ENCODE measurements around the gene MX1. TPM values are rescaled to one million over a fixed set of nuclear protein-coding genes. Genes with fewer than 3 reads are reported as not detected.

MX1 gene
- total and polyA plus RNA-seq, 2 experiments from 2014 or later: 2.1 to 6.5 TPM

- H3K36me3 Mint-ChIP-seq (ENCODE audit: low read depth): no peaks in the 10 kb centered on the region; the same call in 2 of the 3 replicates
- TF ChIP-seq STAT1 (IDR thresholded peaks at IDR 0.05; ENCODE audit: unreplicated experiment) (no peak), REST (IDR thresholded peaks at IDR 0.05; ENCODE audit: unreplicated experiment) (peak; percentile 17), ZNF331 (CRISPR knock-in tag; IDR thresholded peaks at IDR 0.05; ENCODE audit: low read depth) (no peak)
- H3K79me2 ChIP-seq (replicated peaks; ENCODE audit: insufficient read depth): no peaks in the 10 kb centered on the region
Measured at GRCh38 chr21:41490330-41490729, 64.3 kb downstream of the MX1 start.

DNA sequence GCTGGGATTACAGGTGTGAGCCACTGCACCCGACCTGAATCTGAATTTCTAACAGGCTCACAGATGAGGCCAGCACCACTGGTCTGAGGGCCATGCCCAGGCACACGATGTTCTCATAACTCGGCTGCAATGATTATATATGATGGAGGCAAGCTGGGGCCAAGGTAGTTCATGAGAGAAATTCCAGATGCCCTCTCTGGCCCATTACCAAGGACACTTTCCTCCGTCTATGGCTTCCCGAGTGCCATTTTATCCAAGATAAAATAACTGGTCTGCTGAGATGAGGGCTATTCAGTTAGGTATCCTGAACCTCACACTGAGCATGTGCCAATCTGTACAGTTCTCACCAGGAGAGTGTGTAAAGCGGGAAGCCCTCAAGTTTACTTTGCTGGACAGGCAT is 65.4 kb downstream of the MX1 start:
- DNase-seq (ENCODE audit: low spot score): no peak
- H3K4me3 ChIP-seq: no peak overlapping the region
- peaks cover 9% of the 10 kb centered on the region for H3K4me1 Mint-ChIP-seq
- H3F3A ChIP-seq (replicated peaks; ENCODE audit: low read depth): no peaks in the 10 kb centered on the region
- H2AFZ ChIP-seq: no peak overlapping the region
- H3K4me1 ChIP-seq (ENCODE audit: insufficient read depth): no peaks in the 10 kb centered on the region
- H3K4me3 Mint-ChIP-seq: no peak overlapping the region
- H3K27me3 ChIP-seq (ENCODE audit: insufficient read depth): no peaks in the 10 kb centered on the region
- H3K36me3 ChIP-seq (ENCODE audit: insufficient read depth): no peaks in the 10 kb centered on the region
- H3K27ac Mint-ChIP-seq: no peak overlapping the region
- H3K9me3 Mint-ChIP-seq: no peaks in the 10 kb centered on the region
- H3K27ac ChIP-seq (ENCODE audit: low read depth): no peak overlapping the region
- no peak overlapping the region for H3K4me2 ChIP-seq
- no peaks in the 10 kb centered on the region for H3K9me2 ChIP-seq (ENCODE audit: insufficient read depth)
- H3K36me3 Mint-ChIP-seq (ENCODE audit: low read depth): no peaks in the 10 kb centered on the region; the same call in 2 of the 3 replicates
- no peaks in the 10 kb centered on the region; the same call in 1 of the 2 replicates for H4K20me1 ChIP-seq (replicated peaks; ENCODE audit: insufficient read depth)
- no peaks in the 10 kb centered on the region for H3K79me2 ChIP-seq (replicated peaks; ENCODE audit: insufficient read depth)
- ATAC-seq: no peak
- peaks cover 2% of the 10 kb centered on the region for H3K27me3 Mint-ChIP-seq (ENCODE audit: insufficient read depth, low read depth, poor library complexity)
- TF ChIP-seq, protein P1, sequence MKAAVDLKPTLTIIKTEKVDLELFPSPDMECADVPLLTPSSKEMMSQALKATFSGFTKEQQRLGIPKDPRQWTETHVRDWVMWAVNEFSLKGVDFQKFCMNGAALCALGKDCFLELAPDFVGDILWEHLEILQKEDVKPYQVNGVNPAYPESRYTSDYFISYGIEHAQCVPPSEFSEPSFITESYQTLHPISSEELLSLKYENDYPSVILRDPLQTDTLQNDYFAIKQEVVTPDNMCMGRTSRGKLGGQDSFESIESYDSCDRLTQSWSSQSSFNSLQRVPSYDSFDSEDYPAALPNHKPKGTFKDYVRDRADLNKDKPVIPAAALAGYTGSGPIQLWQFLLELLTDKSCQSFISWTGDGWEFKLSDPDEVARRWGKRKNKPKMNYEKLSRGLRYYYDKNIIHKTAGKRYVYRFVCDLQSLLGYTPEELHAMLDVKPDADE (IDR thresholded peaks at IDR 0.05): no peak
- TF ChIP-seq REST (IDR thresholded peaks at IDR 0.05; ENCODE audit: unreplicated experiment): no peak
- no peak for TF ChIP-seq CREB1 (CRISPR knock-in tag; IDR thresholded peaks at IDR 0.05; ENCODE audit: low read depth)
- TF ChIP-seq ZNF114 (CRISPR knock-in tag; IDR thresholded peaks at IDR 0.05): no peak
- no peak for TF ChIP-seq JUNB (IDR thresholded peaks at IDR 0.05; ENCODE audit: unreplicated experiment)
- no peak for TF ChIP-seq POLR2AphosphoS5 (IDR thresholded peaks at IDR 0.05; ENCODE audit: low read depth)
- TF ChIP-seq ZNF331 (CRISPR knock-in tag; IDR thresholded peaks at IDR 0.05; ENCODE audit: low read depth): no peak
- TF ChIP-seq CTCF (conservative IDR thresholded peaks at IDR 0.05; ENCODE audit: low read depth in 2 of 2): no peak

More at GRCh38 chr21:41490330-41490729, 64.3 kb downstream of the MX1 start:
- Histone ChIP-seq H3F3A (replicated peaks; ENCODE audit: low read depth) (no peaks in the 10 kb centered on the region), H3K36me3 (ENCODE audit: insufficient read depth) (no peaks in the 10 kb centered on the region), H3K4me1 (ENCODE audit: insufficient read depth) (no peaks in the 10 kb centered on the region), H3K9me2 (ENCODE audit: insufficient read depth) (no peaks in the 10 kb centered on the region), H2AFZ (no peak overlapping the region), H4K20me1 (replicated peaks; ENCODE audit: insufficient read depth) (no peaks in the 10 kb centered on the region; the same call in 1 of the 2 replicates), H3K27me3 (ENCODE audit: insufficient read depth) (no peaks in the 10 kb centered on the region), H3K27ac (ENCODE audit: low read depth) (no peak overlapping the region), H3K4me3 (no peak overlapping the region), H3K4me2 (no peak overlapping the region)
- ATAC-seq: no peak
- no peak overlapping the region for H3K4me3 Mint-ChIP-seq
- peaks cover 2% of the 10 kb centered on the region for H3K27me3 Mint-ChIP-seq (ENCODE audit: insufficient read depth, low read depth, poor library complexity)
- no peak for DNase-seq (ENCODE audit: low spot score)
- peaks cover 10% of the 10 kb centered on the region for H3K4me1 Mint-ChIP-seq
- no peak overlapping the region for H3K27ac Mint-ChIP-seq
- no peaks in the 10 kb centered on the region for H3K9me3 Mint-ChIP-seq
